Mesendoderm (in vitro differentiated cells): Measurements from ENCODE around the gene B4GALT4.

Experiments used
- DNase-seq: peaks from one replicate; pipeline ENCODE4 v3.0.0; 2013
- H2AK5ac ChIP-seq: 2 replicates; pipeline ENCODE4 v1.6.1; 2013; ENCODE audit warnings: low read length, inconsistent platforms
- H2BK120ac ChIP-seq: 2 replicates; pipeline ENCODE4 v1.6.1; 2013; ENCODE audit warnings: low read depth, mild to moderate bottlenecking, low read length, moderate library complexity, mixed read lengths
- H2BK15ac ChIP-seq: replicated peaks from 2 replicates; pipeline ENCODE4 v1.6.1; 2013; ENCODE audit warnings: low read depth, mild to moderate bottlenecking, moderate library complexity
- H2BK5ac ChIP-seq: 2 replicates; pipeline ENCODE4 v1.6.1; 2013; ENCODE audit warnings: low read length, inconsistent platforms
- H3K18ac ChIP-seq: 2 replicates; pipeline ENCODE4 v1.6.1; 2013; ENCODE audit warnings: mild to moderate bottlenecking, low read length, mixed read lengths
- H3K23ac ChIP-seq: one replicate; pipeline ENCODE4 v1.6.1; 2013; ENCODE audit warnings: low read length
- H3K27ac ChIP-seq: 2 replicates; pipeline ENCODE4 v1.5.1; 2013; ENCODE audit warnings: low read depth, mild to moderate bottlenecking, inconsistent platforms, low read length, moderate library complexity
- H3K27me3 ChIP-seq: 2 replicates; pipeline ENCODE4 v1.6.1; 2013; ENCODE audit warnings: low read length, control low read depth, mild to moderate bottlenecking, inconsistent platforms; ENCODE audit not compliant: insufficient read depth, poor library complexity
- H3K36me3 ChIP-seq: 2 replicates; pipeline ENCODE4 v1.6.1; 2013; ENCODE audit warnings: low read length, inconsistent platforms; ENCODE audit not compliant: control insufficient read depth, insufficient read depth
- H3K4ac ChIP-seq: one replicate; pipeline ENCODE4 v1.6.1; 2013; ENCODE audit warnings: low read depth, mild to moderate bottlenecking, low read length, moderate library complexity
- H3K4me1 ChIP-seq: 2 replicates; pipeline ENCODE4 v1.6.1; 2013; ENCODE audit warnings: low read depth, low read length, inconsistent platforms; ENCODE audit not compliant: control insufficient read depth
- H3K4me2 ChIP-seq: 2 replicates; pipeline ENCODE4 v1.6.1; 2013; ENCODE audit warnings: low read length
- H3K4me3 ChIP-seq: 2 replicates; pipeline ENCODE4 v1.5.1; 2013; ENCODE audit warnings: mild to moderate bottlenecking, low read length
- H3K56ac ChIP-seq: one replicate; pipeline ENCODE4 v1.6.1; 2013; ENCODE audit warnings: low read length
- H3K79me1 ChIP-seq: 2 replicates; pipeline ENCODE4 v1.6.1; 2013; ENCODE audit warnings: low read length, inconsistent platforms
- H3K79me2 ChIP-seq: 2 replicates; pipeline ENCODE4 v1.6.1; 2013; ENCODE audit warnings: mild to moderate bottlenecking, low read length; ENCODE audit not compliant: control insufficient read depth, insufficient read depth
- H3K9ac ChIP-seq: 2 replicates; pipeline ENCODE4 v1.6.1; 2013; ENCODE audit warnings: low read length, inconsistent platforms
- H4K5ac ChIP-seq: one replicate; pipeline ENCODE4 v1.6.1; 2013; ENCODE audit warnings: low read length
- H4K8ac ChIP-seq: one replicate; pipeline ENCODE4 v1.6.1; 2013; ENCODE audit warnings: low read depth, mild to moderate bottlenecking, control low read depth, low read length, moderate library complexity
- WGBS: extraction: QIAGEN DNeasy Blood & Tissue Kit; methylation state at CpG from one replicate; pipeline ENCODE4 v1.1.7; 2013; ENCODE audit warnings: low lambda C conversion rate, missing lambda C conversion rate; ENCODE audit not compliant: insufficient coverage; ENCODE audit errors: extremely low coverage; 5-methylcytosine and 5-hydroxymethylcytosine counted together

Gene B4GALT4

GRCh38 chr3:119240101-119240590, 532 bp downstream of the B4GALT4 start:
- peak overlapping the region; percentile 93 for H3K4me2 ChIP-seq
- peak overlapping the region; percentile 97 for H3K4ac ChIP-seq
- H2BK120ac ChIP-seq = no peak overlapping the region
- no peak overlapping the region for H2BK15ac ChIP-seq
- peak overlapping the region; percentile 89 for H3K9ac ChIP-seq
- no peaks in the 10 kb centered on the region for H3K27me3 ChIP-seq
- no peak overlapping the region for H4K5ac ChIP-seq
- peak overlapping the region; percentile 51 for H2BK5ac ChIP-seq
- peak overlapping the region; percentile 81 for H2AK5ac ChIP-seq
- H4K8ac ChIP-seq = no peak overlapping the region
- H3K36me3 ChIP-seq = no peaks in the 10 kb centered on the region
- H3K23ac ChIP-seq = no peak overlapping the region
- peak; percentile 64 for DNase-seq
- H3K27ac ChIP-seq = peak overlapping the region; percentile 83
- H3K79me1 ChIP-seq = peaks cover 4% of the 10 kb centered on the region
- peak overlapping the region; percentile 95 for H3K18ac ChIP-seq
- no peaks in the 10 kb centered on the region for H3K4me1 ChIP-seq
- WGBS = no CpG with 5 or more reads among the region's 16 CpGs
- H3K56ac ChIP-seq = peak overlapping the region; percentile 91
- peaks cover 11% of the 10 kb centered on the region for H3K79me2 ChIP-seq
- peak overlapping the region; percentile 56 for H3K4me3 ChIP-seq

GRCh38 chr3:119239206-119239820, 1.4 kb downstream of the B4GALT4 start:
- H3K79me2 ChIP-seq = peaks cover 11% of the 10 kb centered on the region
- H3K18ac ChIP-seq = no peak overlapping the region
- no peaks in the 10 kb centered on the region for H3K4me1 ChIP-seq
- no peak overlapping the region for H4K5ac ChIP-seq
- no CpG with 5 or more reads among the region's 5 CpGs for WGBS
- H2BK15ac ChIP-seq = no peak overlapping the region
- H3K27ac ChIP-seq = no peak overlapping the region
- peak overlapping the region; percentile 56 for H3K4me3 ChIP-seq
- no peak overlapping the region for H2BK5ac ChIP-seq
- peak overlapping the region; percentile 48 for H3K4me2 ChIP-seq
- peak overlapping the region; percentile 89 for H3K9ac ChIP-seq
- H3K79me1 ChIP-seq = peaks cover 4% of the 10 kb centered on the region
- H2AK5ac ChIP-seq = no peak overlapping the region
- H2BK120ac ChIP-seq = no peak overlapping the region
- no peak overlapping the region for H3K4ac ChIP-seq
- no peak overlapping the region for H3K23ac ChIP-seq
- no peaks in the 10 kb centered on the region for H3K36me3 ChIP-seq
- no peak overlapping the region for H3K56ac ChIP-seq
- H3K27me3 ChIP-seq = no peaks in the 10 kb centered on the region
- DNase-seq = no peak
- H4K8ac ChIP-seq = no peak overlapping the region

DNA sequence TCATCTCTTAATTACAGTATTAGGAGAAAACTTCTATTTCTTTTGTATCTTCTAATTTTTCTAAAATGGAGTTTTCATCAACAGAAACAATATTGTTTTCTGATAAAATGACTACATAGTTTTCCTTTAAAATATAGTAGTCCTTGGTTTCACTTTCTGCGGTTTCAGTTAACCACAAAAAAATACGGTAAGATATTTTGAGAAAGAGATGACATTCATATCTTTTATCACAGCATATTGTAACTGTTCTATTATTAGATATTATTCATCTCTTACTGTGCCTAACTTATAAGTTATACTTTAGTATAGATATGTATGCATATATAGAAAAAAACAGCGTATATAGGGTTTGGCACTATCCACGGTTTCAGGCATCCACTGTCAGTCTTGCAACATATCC, 2.3 kb downstream of the B4GALT4 start:
- no peak overlapping the region for H2BK5ac ChIP-seq
- H3K79me2 ChIP-seq = peaks cover 11% of the 10 kb centered on the region
- H2AK5ac ChIP-seq = no peak overlapping the region
- no peak overlapping the region for H3K27ac ChIP-seq
- no CpG with 5 or more reads among the region's 4 CpGs for WGBS
- H3K27me3 ChIP-seq = no peaks in the 10 kb centered on the region
- H3K4ac ChIP-seq = no peak overlapping the region
- H3K18ac ChIP-seq = no peak overlapping the region
- no peak overlapping the region for H3K9ac ChIP-seq
- H3K56ac ChIP-seq = no peak overlapping the region
- no peaks in the 10 kb centered on the region for H3K36me3 ChIP-seq
- no peak overlapping the region for H4K5ac ChIP-seq
- H3K23ac ChIP-seq = no peak overlapping the region
- no peak overlapping the region for H3K4me2 ChIP-seq
- no peak overlapping the region for H3K4me3 ChIP-seq
- H2BK15ac ChIP-seq = no peak overlapping the region
- H2BK120ac ChIP-seq = no peak overlapping the region
- no peak overlapping the region for H4K8ac ChIP-seq
- no peak for DNase-seq
- H3K4me1 ChIP-seq = no peaks in the 10 kb centered on the region
- peaks cover 4% of the 10 kb centered on the region for H3K79me1 ChIP-seq

DNA sequence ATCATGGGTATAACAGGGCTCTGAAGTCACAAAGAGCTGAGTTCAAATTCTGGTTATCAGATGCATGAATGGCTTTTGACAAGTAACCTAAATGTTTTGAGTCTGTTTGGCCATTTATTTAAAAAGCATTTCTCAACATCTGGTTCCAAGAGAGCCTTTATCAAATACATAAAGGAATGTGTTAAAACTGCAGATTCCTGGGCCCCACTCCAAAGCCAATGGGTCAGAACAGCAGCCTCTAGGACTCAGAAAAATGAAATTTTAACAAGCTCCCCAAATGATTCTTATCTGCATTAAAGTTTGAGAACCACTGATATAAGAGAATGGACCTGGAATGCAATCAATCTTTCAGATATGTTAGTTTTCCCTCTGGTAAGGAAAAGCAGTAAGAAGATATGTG, 3.4 kb downstream of the B4GALT4 start:
- no peak overlapping the region for H3K18ac ChIP-seq
- H2BK5ac ChIP-seq = no peak overlapping the region
- H3K4ac ChIP-seq = no peak overlapping the region
- H3K9ac ChIP-seq = no peak overlapping the region
- no peaks in the 10 kb centered on the region for H3K4me1 ChIP-seq
- H2BK15ac ChIP-seq = no peak overlapping the region
- H3K56ac ChIP-seq = no peak overlapping the region
- no peak overlapping the region for H3K23ac ChIP-seq
- H3K27ac ChIP-seq = no peak overlapping the region
- no peaks in the 10 kb centered on the region for H3K36me3 ChIP-seq
- H4K8ac ChIP-seq = no peak overlapping the region
- no peak overlapping the region for H3K4me2 ChIP-seq
- H3K4me3 ChIP-seq = no peak overlapping the region
- no peak for DNase-seq
- no peaks in the 10 kb centered on the region for H3K27me3 ChIP-seq
- H3K79me1 ChIP-seq = peaks cover 6% of the 10 kb centered on the region
- H4K5ac ChIP-seq = no peak overlapping the region
- peaks cover 11% of the 10 kb centered on the region for H3K79me2 ChIP-seq
- no peak overlapping the region for H2AK5ac ChIP-seq
- H2BK120ac ChIP-seq = no peak overlapping the region

- Histone ChIP-seq H3K27ac (no peak overlapping the region), H4K5ac (no peak overlapping the region), H3K56ac (no peak overlapping the region), H2BK120ac (no peak overlapping the region), H3K4me3 (no peak overlapping the region), H3K36me3 (no peaks in the 10 kb centered on the region), H3K4ac (no peak overlapping the region), H2BK15ac (no peak overlapping the region), H3K23ac (no peak overlapping the region), H3K27me3 (no peaks in the 10 kb centered on the region), H3K18ac (no peak overlapping the region), H2AK5ac (no peak overlapping the region), H2BK5ac (no peak overlapping the region), H3K9ac (no peak overlapping the region), H4K8ac (no peak overlapping the region), H3K79me2 (peaks cover 11% of the 10 kb centered on the region), H3K4me1 (no peaks in the 10 kb centered on the region), H3K4me2 (no peak overlapping the region), H3K79me1 (peaks cover 6% of the 10 kb centered on the region)
- DNase-seq = no peak
- no CpG with 5 or more reads among the region's 7 CpGs for WGBS
Observed at GRCh38 chr3:119236756-119237155, 3.9 kb downstream of the B4GALT4 start.

- no peak overlapping the region for H4K8ac ChIP-seq
- H3K4me3 ChIP-seq = no peak overlapping the region
- no peak overlapping the region for H2BK5ac ChIP-seq
- no peak overlapping the region for H3K27ac ChIP-seq
- no peak overlapping the region for H2BK15ac ChIP-seq
- peaks cover under 1% of the 10 kb centered on the region for H3K36me3 ChIP-seq
- no peak overlapping the region for H3K4me2 ChIP-seq
- H3K9ac ChIP-seq = no peak overlapping the region
- H3K18ac ChIP-seq = no peak overlapping the region
- DNase-seq = no peak
- H3K23ac ChIP-seq = no peak overlapping the region
- H2BK120ac ChIP-seq = no peak overlapping the region
- WGBS = no CpG with 5 or more reads among the region's 1 CpG
- H4K5ac ChIP-seq = no peak overlapping the region
- H3K56ac ChIP-seq = no peak overlapping the region
- H3K4me1 ChIP-seq = no peaks in the 10 kb centered on the region
- peaks cover 11% of the 10 kb centered on the region for H3K79me2 ChIP-seq
- no peak overlapping the region for H2AK5ac ChIP-seq
- H3K4ac ChIP-seq = no peak overlapping the region
- H3K27me3 ChIP-seq = no peaks in the 10 kb centered on the region
- peaks cover 8% of the 10 kb centered on the region for H3K79me1 ChIP-seq
Observed at GRCh38 chr3:119235151-119235550, 5.5 kb downstream of the B4GALT4 start.
